ENCODE measurements around the gene SPHKAP. TPM values are rescaled to one million over a fixed set of nuclear protein-coding genes. Genes with fewer than 3 reads are reported as not detected.

SPHKAP gene
- total and polyA plus RNA-seq, 2 donors (not counting 1 experiment from before 2014, with no cell fraction given) = not detected

GRCh38 chr2:228140934-228141528 lies 40.5 kb downstream of the SPHKAP start:
- no peaks in the 10 kb centered on the region for H3K36me3 ChIP-seq (ENCODE audit: control insufficient read depth, insufficient read depth, low read length)
- no peaks in the 10 kb centered on the region for H4K20me1 ChIP-seq (ENCODE audit: control insufficient read depth, extremely low read depth, insufficient read depth, low read length)
- no peak overlapping the region for H3K27ac ChIP-seq (ENCODE audit: insufficient read depth, low read length)
- no peaks in the 10 kb centered on the region for H3K9me3 ChIP-seq (ENCODE audit: control insufficient read depth, insufficient read depth, low read depth, low read length)
- H3K4me3 ChIP-seq (replicated peaks in 1 of 4; ENCODE audit: control extremely low read depth in 1 of 4, insufficient read depth in 1 of 4, low read depth in 3 of 4, low read length in 4 of 4) = no peak overlapping the region
- no peak overlapping the region for H3K9ac ChIP-seq (ENCODE audit: insufficient read depth, low read length)
- TF ChIP-seq EZH2 (IDR thresholded peaks at IDR 0.05; ENCODE audit: low read length, missing control alignments) = no peak
- no peak for TF ChIP-seq CTCF (conservative IDR thresholded peaks at IDR 0.05 in 1 of 2, IDR thresholded peaks at IDR 0.05 in 1 of 2; ENCODE audit: low read depth in 1 of 2, low read length in 2 of 2)
- no peaks in the 10 kb centered on the region for H3K79me2 ChIP-seq (ENCODE audit: control insufficient read depth, insufficient read depth, low read length)
- no peaks in the 10 kb centered on the region for H3K4me1 ChIP-seq (ENCODE audit: control insufficient read depth, extremely low read depth, insufficient read depth, low read length)
- H3K4me2 ChIP-seq (ENCODE audit: extremely low read depth, insufficient read depth, low read length) = no peak overlapping the region
- no peak overlapping the region for H2AFZ ChIP-seq (ENCODE audit: low read length)
- no peak for DNase-seq (ENCODE audit: low read depth in 2 of 2)
- H3K27me3 ChIP-seq (ENCODE audit: control insufficient read depth, insufficient read depth, low read length) = no peaks in the 10 kb centered on the region

DNA sequence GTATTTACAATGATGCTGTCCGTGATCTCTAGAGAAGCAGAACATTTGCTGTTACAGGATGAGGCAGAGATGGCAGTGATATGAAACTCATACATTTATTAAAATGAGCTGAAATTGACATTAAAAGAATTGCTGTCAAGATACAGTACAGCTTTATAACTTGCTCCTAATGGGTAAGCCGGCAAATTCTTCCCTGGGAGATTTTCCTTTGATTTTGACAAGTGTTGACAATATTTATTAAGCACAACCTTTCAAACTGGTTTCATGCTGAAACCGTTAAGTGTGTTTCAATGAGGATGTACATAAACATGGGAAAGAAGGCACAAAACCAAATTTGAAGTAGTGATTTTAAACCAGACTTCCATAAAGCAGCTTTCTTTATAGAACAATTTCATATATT lies 45.5 kb downstream of the SPHKAP start:
- Histone ChIP-seq H3K4me3 (replicated peaks in 1 of 4; ENCODE audit: control extremely low read depth in 1 of 4, insufficient read depth in 1 of 4, low read depth in 3 of 4, low read length in 4 of 4) (no peak overlapping the region), H3K27me3 (ENCODE audit: control insufficient read depth, insufficient read depth, low read length) (no peaks in the 10 kb centered on the region), H3K9ac (ENCODE audit: insufficient read depth, low read length) (no peak overlapping the region), H3K9me3 (ENCODE audit: control insufficient read depth, insufficient read depth, low read depth, low read length) (no peaks in the 10 kb centered on the region), H3K79me2 (ENCODE audit: control insufficient read depth, insufficient read depth, low read length) (no peaks in the 10 kb centered on the region), H4K20me1 (ENCODE audit: control insufficient read depth, extremely low read depth, insufficient read depth, low read length) (no peaks in the 10 kb centered on the region), H3K27ac (ENCODE audit: insufficient read depth, low read length) (no peak overlapping the region), H3K4me1 (ENCODE audit: control insufficient read depth, extremely low read depth, insufficient read depth, low read length) (no peaks in the 10 kb centered on the region), H3K36me3 (ENCODE audit: control insufficient read depth, insufficient read depth, low read length) (no peaks in the 10 kb centered on the region), H2AFZ (ENCODE audit: low read length) (no peak overlapping the region), H3K4me2 (ENCODE audit: extremely low read depth, insufficient read depth, low read length) (no peak overlapping the region)
- no peak for TF ChIP-seq EZH2 (IDR thresholded peaks at IDR 0.05; ENCODE audit: low read length, missing control alignments)
- TF ChIP-seq CTCF (conservative IDR thresholded peaks at IDR 0.05 in 1 of 2, IDR thresholded peaks at IDR 0.05 in 1 of 2; ENCODE audit: low read depth in 1 of 2, low read length in 2 of 2) = no peak
- no peak for DNase-seq (ENCODE audit: low read depth in 2 of 2)

DNA sequence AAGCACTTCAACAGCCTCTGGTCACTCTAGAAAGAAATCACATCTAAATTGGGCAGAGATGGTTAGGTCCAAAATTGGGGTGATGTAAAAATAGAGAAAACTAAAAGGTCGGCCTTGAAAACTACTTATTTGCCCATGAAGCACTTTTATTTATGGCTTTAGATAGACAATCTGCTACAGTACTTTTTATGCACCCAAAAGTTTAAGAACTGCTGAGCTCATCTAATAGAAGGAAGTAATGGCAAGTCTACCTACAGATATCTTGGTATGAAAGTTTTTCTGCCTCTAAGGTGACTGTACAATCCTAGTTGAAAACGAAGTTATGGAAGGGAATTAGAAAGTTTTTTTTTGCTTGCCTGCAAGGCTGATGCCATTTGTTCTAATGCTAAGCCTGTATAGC lies 46.2 kb downstream of the SPHKAP start:
- no peak overlapping the region for H3K4me3 ChIP-seq (replicated peaks in 1 of 4; ENCODE audit: control extremely low read depth in 1 of 4, insufficient read depth in 1 of 4, low read depth in 3 of 4, low read length in 4 of 4)
- H3K9ac ChIP-seq (ENCODE audit: insufficient read depth, low read length) = no peak overlapping the region
- no peak overlapping the region for H3K27ac ChIP-seq (ENCODE audit: insufficient read depth, low read length)
- no peaks in the 10 kb centered on the region for H3K4me1 ChIP-seq (ENCODE audit: control insufficient read depth, extremely low read depth, insufficient read depth, low read length)
- TF ChIP-seq CTCF (conservative IDR thresholded peaks at IDR 0.05 in 1 of 2, IDR thresholded peaks at IDR 0.05 in 1 of 2; ENCODE audit: low read depth in 1 of 2, low read length in 2 of 2) (no peak), EZH2 (IDR thresholded peaks at IDR 0.05; ENCODE audit: low read length, missing control alignments) (no peak)
- no peaks in the 10 kb centered on the region for H4K20me1 ChIP-seq (ENCODE audit: control insufficient read depth, extremely low read depth, insufficient read depth, low read length)
- H3K36me3 ChIP-seq (ENCODE audit: control insufficient read depth, insufficient read depth, low read length) = no peaks in the 10 kb centered on the region
- no peaks in the 10 kb centered on the region for H3K27me3 ChIP-seq (ENCODE audit: control insufficient read depth, insufficient read depth, low read length)
- no peaks in the 10 kb centered on the region for H3K79me2 ChIP-seq (ENCODE audit: control insufficient read depth, insufficient read depth, low read length)
- DNase-seq (ENCODE audit: low read depth in 2 of 2) = no peak
- no peaks in the 10 kb centered on the region for H3K9me3 ChIP-seq (ENCODE audit: control insufficient read depth, insufficient read depth, low read depth, low read length)
- no peak overlapping the region for H3K4me2 ChIP-seq (ENCODE audit: extremely low read depth, insufficient read depth, low read length)
- H2AFZ ChIP-seq (ENCODE audit: low read length) = no peak overlapping the region
